Gastroesophageal sphincter (tissue), 4 donors: ENCODE results near the gene SV2C. TPM values are rescaled to one million over a fixed set of nuclear protein-coding genes. Genes with fewer than 3 reads are reported as not detected.

Experiments used
- ATAC-seq: fragments of 150-250 bp; one replicate; pipeline ENCODE4 v1.9.1; 2016; ENCODE audit warnings: mild to moderate bottlenecking, moderate library complexity
- H3K27ac ChIP-seq, 4 donors: fragments of 200-600 bp; sonication (generic) in 3 of 4; 1 replicate in 3 of 4; 2 replicates in 1 of 4; pipeline ENCODE4 v1.5.1; 2016 to 2019
- H3K27me3 ChIP-seq: fragments of 200-600 bp; sonication (generic); one replicate; pipeline ENCODE4 v1.5.1; 2019
- H3K36me3 ChIP-seq, 2 donors: fragments of 200-600 bp; sonication (generic); one replicate each; pipeline ENCODE4 v1.5.1; 2019; ENCODE audit warnings: control low read depth in 1 of 2
- H3K4me1 ChIP-seq, 3 donors: fragments of 200-600 bp; sonication (generic); 1 replicate in 2 of 3; 2 replicates in 1 of 3; pipeline ENCODE4 v1.5.1; 2016 to 2019; ENCODE audit warnings: control low read depth in 2 of 3
- H3K4me3 ChIP-seq, 2 donors: fragments of 200-600 bp; sonication (generic); one replicate each; pipeline ENCODE4 v1.5.1; 2019; ENCODE audit warnings: mild to moderate bottlenecking in 1 of 2, moderate library complexity in 1 of 2
- H3K9me3 ChIP-seq, 3 donors: fragments of 200-600 bp; sonication (generic); one replicate each; pipeline ENCODE4 v1.5.1; 2017 to 2019; ENCODE audit warnings: control low read depth in 2 of 3
- CTCF ChIP-seq, 4 experiments: fragments of 200-600 bp in 2 of 4; fragments of 450-650 bp in 2 of 4; sonication (generic) in 1 of 4; IDR thresholded peaks; one replicate each; pipeline ENCODE4 v1.5.1; 2017 to 2019; ENCODE audit warnings: antibody characterized with exemption in 4 of 4, mild to moderate bottlenecking in 2 of 4, moderate library complexity in 2 of 4
- EP300 ChIP-seq: sonication (generic); formaldehyde crosslinking; IDR thresholded peaks from one replicate; pipeline ENCODE4 v1.6.1; 2017; ENCODE audit warnings: antibody characterized with exemption, mild to moderate bottlenecking
- POLR2A ChIP-seq, 2 donors: fragments of 450-650 bp; IDR thresholded peaks; one replicate each; pipeline ENCODE4 v1.6.1; 2017; ENCODE audit warnings: antibody characterized with exemption in 2 of 2, mild to moderate bottlenecking in 2 of 2, moderate library complexity in 1 of 2
- POLR2AphosphoS5 ChIP-seq: sonication (generic); formaldehyde crosslinking; IDR thresholded peaks from one replicate; pipeline ENCODE4 v1.6.1; 2017; ENCODE audit warnings: antibody characterized with exemption
- WGBS, 2 donors: methylation state at CpG; one replicate each; pipeline ENCODE4 v1.1.5; 2018; ENCODE audit warnings: low coverage in 1 of 2; 5-methylcytosine and 5-hydroxymethylcytosine counted together
- total RNA-seq, 4 donors: library from RNA; depleted of rRNA; stranded (reverse); fragments of >200 nt; gene quantifications; one replicate each; pipeline ENCODE4 v1.1.0, GENCODE V29; 2016

SV2C gene
- total RNA-seq, 4 donors from 2014 or later = 0.16 to 0.67 (median 0.39) TPM

- no peaks in the 10 kb centered on the region for H3K4me1 ChIP-seq
- 36 to 50% methylated on average over 2 of the region's 2 CpGs for WGBS, 2 donors
- H3K27me3 ChIP-seq = peaks cover 39% of the 10 kb centered on the region
- ATAC-seq = no peak
- no peaks in the 10 kb centered on the region for H3K36me3 ChIP-seq
- no peak overlapping the region for H3K27ac ChIP-seq
- no peak overlapping the region for H3K4me3 ChIP-seq
- peak in 1 of 4 experiments; percentile 36 for TF ChIP-seq CTCF (IDR thresholded peaks at IDR 0.05)
- TF ChIP-seq EP300 = no peak
- H3K9me3 ChIP-seq = no peaks in the 10 kb centered on the region
Observed at GRCh38 chr5:76074487-76075065, 8.6 kb upstream of the SV2C start.

- 3% methylated on average over 10 to 14 of the region's 45 CpGs for WGBS, 2 donors
- Histone ChIP-seq H3K4me1 (peaks cover 0 to 34% (median 6%) of the 10 kb centered on the region in 3 donors), H3K36me3 (no peaks in the 10 kb centered on the region), H3K4me3 (peak overlapping the region in 1 of 2 donors; percentile 30), H3K27me3 (peaks cover 84% of the 10 kb centered on the region), H3K9me3 (no peaks in the 10 kb centered on the region), H3K27ac (no peak overlapping the region)
- TF ChIP-seq POLR2AphosphoS5 (no peak), EP300 (no peak), CTCF (IDR thresholded peaks at IDR 0.05) (no peak), POLR2A (IDR thresholded peaks at IDR 0.05) (no peak)
- no peak for ATAC-seq
Observed at GRCh38 chr5:76081811-76082771, 1.1 kb upstream of the SV2C start.

- 0% methylated on average over 1 of the region's 50 CpGs for WGBS, 2 donors
- Histone ChIP-seq H3K4me1 (peaks cover 0 to 34% (median 6%) of the 10 kb centered on the region in 3 donors), H3K27ac (no peak overlapping the region), H3K27me3 (peaks cover 85% of the 10 kb centered on the region), H3K4me3 (peak overlapping the region in 1 of 2 donors; percentile 32), H3K9me3 (no peaks in the 10 kb centered on the region), H3K36me3 (no peaks in the 10 kb centered on the region)
- ATAC-seq = no peak
- TF ChIP-seq EP300 (no peak), POLR2AphosphoS5 (no peak), POLR2A (IDR thresholded peaks at IDR 0.05) (no peak), CTCF (IDR thresholded peaks at IDR 0.05) (no peak)
Observed at GRCh38 chr5:76083555-76084495, 642 bp downstream of the SV2C start.

- ATAC-seq = no peak
Observed at GRCh38 chr5:76084496-76085242, 1.5 kb downstream of the SV2C start.

More at GRCh38 chr5:76084496-76085242, 1.5 kb downstream of the SV2C start:
- H3K4me3 ChIP-seq = peak overlapping the region in 1 of 2 donors; percentile 32
- 0 to 6% methylated on average over 4 to 12 of the region's 74 CpGs for whole genome bisulfite sequencing, 2 donors
- H3K27ac ChIP-seq = no peak overlapping the region
- no peaks in the 10 kb centered on the region for H3K36me3 ChIP-seq
- H3K9me3 ChIP-seq = no peaks in the 10 kb centered on the region
- peaks cover 86% of the 10 kb centered on the region for H3K27me3 ChIP-seq
- TF ChIP-seq CTCF (IDR thresholded peaks at IDR 0.05) (no peak), EP300 (no peak), POLR2AphosphoS5 (no peak)
- H3K4me1 ChIP-seq = peaks cover 0 to 34% (median 6%) of the 10 kb centered on the region in 3 donors
